Endometrium (tissue), 2 donors: ENCODE data around the gene DPH3.

Source experiments
- FAIRE-seq: peaks from 2 replicates; lab custom pipeline; 2012; peaks lifted over from hg19 to GRCh38; lab: Jason Lieb, UNC
- donor health status: control.
- donor health status: control.

The DPH3 gene

DNA sequence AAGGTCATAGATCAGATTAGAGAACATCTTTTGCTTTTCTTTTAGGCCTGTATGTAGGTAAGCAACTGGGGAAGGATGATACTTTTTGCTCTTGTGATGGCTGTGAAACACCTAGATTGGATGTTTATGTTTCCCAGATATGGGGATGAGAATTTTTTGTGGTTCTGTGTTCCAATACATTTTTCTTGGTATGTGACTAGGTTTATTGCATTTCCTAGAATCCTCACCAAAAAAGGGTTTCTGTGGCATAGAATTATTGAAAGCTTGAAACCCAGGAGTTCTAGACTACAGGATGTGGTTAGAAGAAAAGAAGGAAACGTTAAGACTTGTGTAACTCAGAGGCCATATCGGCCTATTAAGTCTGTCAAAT lies 26.1 kb upstream of the DPH3 start:
- FAIRE-seq: no peak

GRCh38 chr3:16290007-16290826 lies 25.5 kb upstream of the DPH3 start:
- FAIRE-seq: peak; percentile 81

GRCh38 chr3:16289144-16289889 lies 24.6 kb upstream of the DPH3 start:
- no peak for FAIRE-seq

GRCh38 chr3:16288664-16289063 lies 23.9 kb upstream of the DPH3 start:
- no peak for FAIRE-seq

- no peak for FAIRE-seq
Observed at GRCh38 chr3:16286751-16287543, 22.2 kb upstream of the DPH3 start.

GRCh38 chr3:16286161-16286560 lies 21.4 kb upstream of the DPH3 start:
- no peak for FAIRE-seq

- FAIRE-seq: no peak
Observed at GRCh38 chr3:16284633-16285032, 19.9 kb upstream of the DPH3 start.

- no peak for FAIRE-seq
Observed at GRCh38 chr3:16280671-16281070, 15.9 kb upstream of the DPH3 start.

GRCh38 chr3:16279010-16279801 lies 14.5 kb upstream of the DPH3 start:
- FAIRE-seq: no peak

DNA sequence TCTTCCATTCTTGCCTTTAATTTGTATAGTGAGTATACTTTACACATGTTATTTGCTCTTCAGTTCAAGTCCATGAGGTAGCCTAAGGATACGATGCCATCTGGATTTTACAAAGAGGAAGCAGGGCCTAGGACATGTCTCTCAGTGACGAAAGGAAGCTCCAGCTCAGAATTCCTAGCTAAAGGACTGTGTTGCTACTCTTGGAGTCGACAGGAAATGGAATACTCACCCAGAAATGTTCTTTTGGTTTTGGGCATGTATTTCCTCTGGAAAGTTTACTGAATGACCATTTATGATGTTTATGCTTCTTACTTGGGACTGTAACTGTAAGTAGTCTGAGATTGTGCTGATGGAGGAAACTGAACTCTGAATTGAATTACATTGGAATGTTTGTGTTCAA lies 12.7 kb upstream of the DPH3 start:
- FAIRE-seq: no peak

GRCh38 chr3:16273867-16274266 lies 9.1 kb upstream of the DPH3 start:
- FAIRE-seq: no peak

DNA sequence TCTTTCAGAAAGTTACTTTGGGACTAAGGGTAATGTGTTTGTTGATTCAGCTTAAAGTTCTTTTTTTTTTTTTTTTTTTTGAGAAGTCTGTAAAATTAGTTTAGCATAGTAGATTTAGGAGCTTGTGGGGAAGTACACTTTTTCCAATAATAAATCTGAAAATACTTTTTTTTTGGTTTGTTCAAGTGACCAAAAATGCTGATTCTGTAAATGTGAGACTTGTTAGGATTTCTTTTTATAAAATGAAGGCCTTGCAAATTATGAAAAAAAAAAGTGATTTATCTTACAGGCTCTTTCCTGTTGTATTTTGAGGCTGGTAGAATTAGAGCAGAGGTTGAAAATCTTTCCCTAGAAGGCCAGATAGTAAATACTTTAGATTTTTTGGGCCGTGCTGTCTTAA lies 7.8 kb upstream of the DPH3 start:
- no peak for FAIRE-seq

GRCh38 chr3:16270855-16271254 lies 6.1 kb upstream of the DPH3 start:
- FAIRE-seq: no peak

GRCh38 chr3:16266714-16267113 lies 2.0 kb upstream of the DPH3 start:
- FAIRE-seq: no peak

GRCh38 chr3:16265455-16265786 lies 678 bp upstream of the DPH3 start:
- FAIRE-seq: no peak

- FAIRE-seq: no peak
Observed at GRCh38 chr3:16264174-16264707, 502 bp downstream of the DPH3 start.

- no peak for FAIRE-seq
Observed at GRCh38 chr3:16262174-16262573, 2.6 kb downstream of the DPH3 start.

GRCh38 chr3:16260046-16260445 lies 4.7 kb downstream of the DPH3 start:
- FAIRE-seq: no peak

DNA sequence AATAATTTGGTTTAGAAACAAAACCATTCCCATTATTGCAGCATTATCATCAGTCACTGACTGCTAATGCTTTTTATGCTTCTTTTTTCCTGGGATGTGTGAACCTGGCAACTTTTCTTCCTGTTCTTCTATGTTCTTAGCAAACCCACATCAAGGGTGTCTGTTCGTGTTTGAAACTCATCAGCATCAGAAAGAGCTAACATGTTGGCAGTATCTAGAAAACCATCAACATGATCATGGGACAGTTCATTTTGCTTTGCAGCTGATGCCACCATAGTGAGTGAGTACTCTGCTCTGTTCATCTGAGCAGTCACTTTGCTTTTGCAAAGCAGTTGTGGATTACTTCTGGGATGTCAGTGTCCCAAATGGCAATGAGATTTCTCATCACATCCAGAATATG lies 5.9 kb downstream of the DPH3 start:
- FAIRE-seq: no peak

DNA sequence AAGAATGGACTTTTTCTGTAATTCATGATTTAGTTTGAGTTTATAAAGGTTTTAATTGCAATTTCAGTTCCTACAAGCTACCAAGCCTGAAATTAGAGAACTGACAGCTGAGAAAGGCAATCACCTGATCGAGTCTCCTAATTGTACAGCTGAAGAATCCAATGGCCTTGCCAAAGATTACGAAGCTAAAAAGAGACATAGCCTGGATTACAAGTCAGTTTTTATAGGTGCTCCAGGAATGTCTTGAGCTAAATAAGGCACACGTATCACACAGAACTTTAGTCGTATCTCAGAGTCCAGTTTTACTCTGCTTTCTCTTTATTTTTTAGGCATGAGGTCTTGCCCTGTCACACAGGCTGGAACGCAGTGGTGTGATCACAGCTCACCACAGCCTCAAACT lies 6.6 kb downstream of the DPH3 start:
- no peak for FAIRE-seq

GRCh38 chr3:16257309-16257708 lies 7.4 kb downstream of the DPH3 start:
- FAIRE-seq: no peak

GRCh38 chr3:16255726-16256125 lies 9.0 kb downstream of the DPH3 start:
- no peak for FAIRE-seq
